Neutrophil (primary cell): ENCODE measurements around the gene CCL26.
"Not testable (repeated sequence)": the region's sequence is repeated elsewhere in the genome, so short reads cannot be mapped to it uniquely, and the experiment has no call there.

Source experiments
- H3K27ac ChIP-seq: fragments of 200-600 bp; sonication (generic); 2 replicates; pipeline ENCODE4 v1.5.1; 2016; ENCODE audit warnings: mild to moderate bottlenecking, moderate library complexity
- H3K27me3 ChIP-seq: fragments of 200-600 bp; sonication (generic); 2 replicates; pipeline ENCODE4 v1.6.0; 2016; ENCODE audit warnings: mild to moderate bottlenecking
- H3K36me3 ChIP-seq: fragments of 200-600 bp; sonication (generic); 2 replicates; pipeline ENCODE4 v1.5.1; 2017
- H3K4me1 ChIP-seq, 2 experiments: fragments of 200-600 bp in 1 of 2; sonication (generic) in 1 of 2; 1 replicate in 1 of 2; 2 replicates in 1 of 2; pipeline versions ENCODE4 v1.5.1 to v1.6.1; 2013 to 2016; ENCODE audit warnings: low read depth in 1 of 2, low read length in 1 of 2, mild to moderate bottlenecking in 1 of 2, moderate library complexity in 1 of 2; ENCODE audit not compliant: control insufficient read depth in 1 of 2, insufficient read depth in 1 of 2
- H3K4me3 ChIP-seq, 2 experiments: fragments of 200-600 bp in 1 of 2; sonication (generic) in 1 of 2; 1 replicate in 1 of 2; 2 replicates in 1 of 2; pipeline ENCODE4 v1.5.1; 2013 to 2016; ENCODE audit warnings: low read depth in 1 of 2, low read length in 1 of 2, mild to moderate bottlenecking in 1 of 2, moderate library complexity in 1 of 2
- H3K9me3 ChIP-seq: fragments of 200-600 bp; sonication (generic); 2 replicates; pipeline ENCODE4 v1.5.1; 2016
- TF ChIP-seq, protein P1 (sequence below): fragments of 200-600 bp; sonication (generic); IDR thresholded peaks from 2 replicates; pipeline ENCODE4 v1.5.1; 2016; ENCODE audit warnings: antibody characterized with exemption

The CCL26 gene

GRCh38 chr7:75804004-75804403 is 32.0 kb upstream of the CCL26 start:
- Histone ChIP-seq H3K4me1 (no peaks in the 10 kb centered on the region), H3K27me3 (no peaks in the 10 kb centered on the region), H3K4me3 (no peak overlapping the region), H3K27ac (no peak overlapping the region), H3K36me3 (no peaks in the 10 kb centered on the region), H3K9me3 (peaks cover 9% of the 10 kb centered on the region)
- TF ChIP-seq, protein P1, sequence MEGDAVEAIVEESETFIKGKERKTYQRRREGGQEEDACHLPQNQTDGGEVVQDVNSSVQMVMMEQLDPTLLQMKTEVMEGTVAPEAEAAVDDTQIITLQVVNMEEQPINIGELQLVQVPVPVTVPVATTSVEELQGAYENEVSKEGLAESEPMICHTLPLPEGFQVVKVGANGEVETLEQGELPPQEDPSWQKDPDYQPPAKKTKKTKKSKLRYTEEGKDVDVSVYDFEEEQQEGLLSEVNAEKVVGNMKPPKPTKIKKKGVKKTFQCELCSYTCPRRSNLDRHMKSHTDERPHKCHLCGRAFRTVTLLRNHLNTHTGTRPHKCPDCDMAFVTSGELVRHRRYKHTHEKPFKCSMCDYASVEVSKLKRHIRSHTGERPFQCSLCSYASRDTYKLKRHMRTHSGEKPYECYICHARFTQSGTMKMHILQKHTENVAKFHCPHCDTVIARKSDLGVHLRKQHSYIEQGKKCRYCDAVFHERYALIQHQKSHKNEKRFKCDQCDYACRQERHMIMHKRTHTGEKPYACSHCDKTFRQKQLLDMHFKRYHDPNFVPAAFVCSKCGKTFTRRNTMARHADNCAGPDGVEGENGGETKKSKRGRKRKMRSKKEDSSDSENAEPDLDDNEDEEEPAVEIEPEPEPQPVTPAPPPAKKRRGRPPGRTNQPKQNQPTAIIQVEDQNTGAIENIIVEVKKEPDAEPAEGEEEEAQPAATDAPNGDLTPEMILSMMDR: no peak

GRCh38 chr7:75802552-75802821 is 30.5 kb upstream of the CCL26 start:
- TF ChIP-seq, protein P1: no peak
- no peak overlapping the region for H3K27ac ChIP-seq

DNA sequence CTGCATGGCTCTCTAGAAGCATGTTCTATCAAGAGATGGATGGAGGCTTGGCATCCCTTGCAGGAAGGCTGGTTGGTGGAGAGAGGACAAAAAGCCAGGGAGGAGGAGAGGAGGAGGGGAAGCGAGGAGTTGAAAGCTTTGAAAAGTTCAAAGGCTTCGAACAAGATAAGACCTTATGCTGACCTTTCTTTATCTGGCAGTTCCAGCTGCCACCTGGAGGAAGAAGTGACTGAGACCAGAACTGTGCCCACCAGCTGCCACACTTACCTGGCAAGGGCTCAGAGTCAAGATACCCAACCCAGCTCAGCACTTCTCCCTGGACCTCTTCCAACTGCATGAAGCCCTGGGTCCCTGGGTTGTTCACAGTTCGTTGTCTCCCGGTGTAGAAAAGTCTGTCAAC is 26.8 kb upstream of the CCL26 start:
- Histone ChIP-seq H3K27me3 (no peaks in the 10 kb centered on the region), H3K36me3 (no peaks in the 10 kb centered on the region), H3K4me1 (no peaks in the 10 kb centered on the region), H3K27ac (no peak overlapping the region), H3K4me3 (no peak overlapping the region), H3K9me3 (no peaks in the 10 kb centered on the region)
- TF ChIP-seq, protein P1: no peak

More at GRCh38 chr7:75802552-75802821, 30.5 kb upstream of the CCL26 start:
- H3K9me3 ChIP-seq: peaks cover 9% of the 10 kb centered on the region
- H3K27me3 ChIP-seq: no peaks in the 10 kb centered on the region
- no peaks in the 10 kb centered on the region for H3K36me3 ChIP-seq
- no peaks in the 10 kb centered on the region for H3K4me1 ChIP-seq
- no peak overlapping the region for H3K4me3 ChIP-seq

DNA sequence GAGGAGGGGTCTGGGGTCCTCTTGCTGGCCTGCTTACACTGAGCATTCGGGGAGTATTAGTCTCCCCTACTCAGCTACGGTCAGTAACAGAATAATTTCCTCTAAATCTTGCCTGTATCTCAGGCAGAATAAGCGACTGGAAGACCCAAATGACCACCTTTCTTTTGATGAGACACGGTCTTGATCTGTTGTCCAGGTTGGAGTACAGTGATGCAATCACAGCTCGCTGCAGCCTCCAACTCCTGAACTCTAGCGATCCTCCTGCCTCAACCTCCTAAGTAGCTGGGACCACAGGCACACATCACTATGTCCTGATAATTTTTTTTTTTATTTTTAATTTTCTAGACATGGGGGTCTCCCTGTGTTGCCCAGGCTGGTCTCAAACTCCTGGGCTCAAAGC is 24.4 kb upstream of the CCL26 start:
- Histone ChIP-seq H3K27ac (no peak overlapping the region), H3K9me3 (no peaks in the 10 kb centered on the region), H3K27me3 (no peaks in the 10 kb centered on the region), H3K4me3 (no peak overlapping the region), H3K4me1 (no peaks in the 10 kb centered on the region), H3K36me3 (no peaks in the 10 kb centered on the region)
- TF ChIP-seq, protein P1: no peak

DNA sequence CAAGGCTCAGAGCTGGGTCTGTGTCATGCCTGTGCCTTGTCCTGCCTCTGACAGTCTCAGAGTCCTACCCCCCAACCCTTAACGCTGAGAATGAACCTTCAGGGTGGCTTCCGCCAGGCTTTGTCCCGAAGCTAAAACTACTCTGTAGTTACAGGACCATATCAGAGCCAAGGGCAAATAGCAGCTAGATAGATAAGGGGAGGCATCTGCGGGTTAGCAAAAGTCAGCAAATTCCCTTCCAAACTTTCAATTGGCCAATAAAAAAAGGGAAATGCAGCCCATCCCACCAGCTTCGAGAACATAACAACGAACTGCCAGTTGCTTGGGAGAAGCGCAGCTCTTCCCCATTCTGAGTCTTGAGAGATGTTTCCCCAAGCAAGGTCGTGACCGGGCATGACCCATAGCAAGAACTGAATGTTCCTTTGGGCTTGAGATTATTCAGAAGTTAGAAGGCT is 23.8 kb upstream of the CCL26 start:
- no peaks in the 10 kb centered on the region for H3K9me3 ChIP-seq
- no peaks in the 10 kb centered on the region for H3K36me3 ChIP-seq
- no peaks in the 10 kb centered on the region for H3K27me3 ChIP-seq
- TF ChIP-seq, protein P1: no peak
- no peak overlapping the region for H3K4me3 ChIP-seq
- no peak overlapping the region for H3K27ac ChIP-seq
- H3K4me1 ChIP-seq: no peaks in the 10 kb centered on the region

DNA sequence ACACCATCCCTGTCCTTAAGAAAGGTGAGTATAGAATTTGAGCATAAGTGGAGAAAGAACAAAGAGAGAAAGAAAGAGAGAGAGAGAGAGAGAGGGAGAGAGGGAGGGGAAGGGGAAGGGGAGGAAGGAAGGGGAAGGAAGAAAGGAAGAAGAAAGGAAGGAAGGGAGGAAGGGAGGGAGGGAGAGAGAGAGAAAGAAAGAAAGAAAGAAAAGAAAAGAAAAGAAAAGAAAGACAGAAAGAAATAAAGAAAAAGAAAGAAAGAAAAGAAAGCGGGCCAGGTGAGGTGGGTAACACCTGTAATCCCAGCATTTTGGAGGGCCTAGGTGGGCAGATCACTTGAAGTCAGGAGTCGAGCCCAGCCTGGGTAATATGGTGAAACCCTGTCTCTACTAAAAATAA is 21.7 kb upstream of the CCL26 start:
- Histone ChIP-seq H3K9me3 (no peaks in the 10 kb centered on the region), H3K4me1 (no peaks in the 10 kb centered on the region), H3K27me3 (no peaks in the 10 kb centered on the region), H3K27ac (no peak overlapping the region), H3K4me3 (no peak overlapping the region), H3K36me3 (no peaks in the 10 kb centered on the region)
- TF ChIP-seq, protein P1: no peak

GRCh38 chr7:75792567-75792966 is 20.6 kb upstream of the CCL26 start:
- not testable (repeated sequence) for H3K27me3 ChIP-seq, H3K4me3 ChIP-seq

More at GRCh38 chr7:75792567-75792966, 20.6 kb upstream of the CCL26 start:
- H3K36me3 ChIP-seq, H3K27ac ChIP-seq, H3K9me3 ChIP-seq, H3K4me1 ChIP-seq: not testable (repeated sequence)
